HG03064 (cell line): ENCODE data around the gene UQCRC1.
"Not testable (repeated sequence)": the region's sequence is repeated elsewhere in the genome, so short reads cannot be mapped to it uniquely, and the experiment has no call there.

Experiments used
- ATAC-seq: cut with Tn5 transposase; IDR thresholded peaks from one replicate; pipeline ENCODE4 v1.9.1; 2021; ENCODE audit warnings: low read depth; ENCODE audit not compliant: unreplicated experiment

The UQCRC1 gene

DNA sequence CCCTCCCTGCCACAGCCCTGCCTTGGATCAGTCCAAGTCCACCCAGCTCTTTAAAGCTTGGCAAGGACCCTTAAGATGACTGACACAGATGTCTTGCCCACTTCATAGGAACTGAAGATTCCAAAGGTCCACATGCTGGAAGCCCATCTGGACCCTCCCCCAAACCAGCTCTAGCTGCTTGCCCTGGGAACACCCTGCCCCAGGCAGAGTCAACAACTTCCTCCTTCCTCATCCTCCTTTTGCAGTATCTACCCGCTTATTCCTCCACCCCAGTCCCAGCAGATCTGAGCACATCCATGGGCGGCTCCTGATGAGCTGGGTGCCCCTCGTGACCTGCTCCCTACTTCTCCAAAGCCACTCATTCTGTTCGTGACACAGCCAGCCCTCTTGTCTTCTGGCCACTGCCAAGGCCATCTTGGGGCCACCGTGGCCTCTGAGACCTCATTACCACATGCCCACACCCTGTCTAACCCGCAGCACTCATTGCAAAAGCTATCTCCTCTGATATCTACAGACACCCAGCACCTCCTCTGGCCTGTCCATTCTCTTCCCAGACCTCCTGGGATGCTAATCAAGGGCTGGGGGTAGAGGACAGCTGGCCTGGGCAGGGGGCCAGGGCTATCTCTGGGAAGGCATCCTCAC, 50.8 kb downstream of the UQCRC1 start:
- no peak for ATAC-seq

DNA sequence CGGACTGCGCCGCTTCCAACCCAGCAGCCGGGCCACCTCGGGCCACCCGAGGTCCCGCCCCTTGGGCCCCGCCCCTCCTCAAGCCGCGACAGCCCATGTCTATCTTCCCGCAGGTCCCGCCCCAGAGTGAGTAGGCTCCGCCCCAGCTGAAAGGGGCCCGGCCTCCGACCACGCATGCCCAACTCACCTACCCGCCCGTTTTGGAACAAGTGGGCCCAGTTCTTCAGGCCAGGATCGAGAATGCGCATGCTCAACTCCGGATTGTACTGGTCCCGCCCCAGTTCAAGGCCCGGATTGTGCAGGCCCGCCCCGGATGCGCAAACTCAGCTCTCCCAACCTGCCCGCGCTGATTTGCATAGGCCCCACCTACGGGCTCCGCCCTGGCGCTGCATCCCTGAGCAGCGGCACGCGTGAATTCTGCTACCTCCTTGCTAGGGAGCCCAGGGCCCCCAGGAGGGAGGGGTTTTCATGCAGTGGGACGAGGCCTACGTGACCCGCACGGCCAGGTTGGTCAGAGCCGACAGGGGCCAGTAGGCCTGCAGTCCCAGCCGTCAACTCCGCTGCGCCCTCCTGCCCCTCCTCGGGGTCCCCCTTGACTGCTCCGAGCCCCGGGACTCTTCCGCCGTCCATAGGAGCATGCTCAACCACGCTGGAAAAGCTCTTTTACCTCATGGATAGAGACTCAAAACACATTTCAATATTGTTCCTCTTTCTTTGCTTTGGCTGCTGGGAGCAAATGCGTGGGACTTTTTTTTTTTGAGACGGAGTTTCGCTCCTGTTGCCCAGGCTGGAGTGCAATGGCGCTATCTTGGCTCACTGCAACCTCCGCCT, 52.4 kb downstream of the UQCRC1 start, which contains the start of gene PFKFB4:
Gene PFKFB4 (minus strand): TSS at position 8 of the 831 bp plus-strand sequence. CDS start 26 bp downstream, outside the sequence.
- ATAC-seq = peak; percentile 76

DNA sequence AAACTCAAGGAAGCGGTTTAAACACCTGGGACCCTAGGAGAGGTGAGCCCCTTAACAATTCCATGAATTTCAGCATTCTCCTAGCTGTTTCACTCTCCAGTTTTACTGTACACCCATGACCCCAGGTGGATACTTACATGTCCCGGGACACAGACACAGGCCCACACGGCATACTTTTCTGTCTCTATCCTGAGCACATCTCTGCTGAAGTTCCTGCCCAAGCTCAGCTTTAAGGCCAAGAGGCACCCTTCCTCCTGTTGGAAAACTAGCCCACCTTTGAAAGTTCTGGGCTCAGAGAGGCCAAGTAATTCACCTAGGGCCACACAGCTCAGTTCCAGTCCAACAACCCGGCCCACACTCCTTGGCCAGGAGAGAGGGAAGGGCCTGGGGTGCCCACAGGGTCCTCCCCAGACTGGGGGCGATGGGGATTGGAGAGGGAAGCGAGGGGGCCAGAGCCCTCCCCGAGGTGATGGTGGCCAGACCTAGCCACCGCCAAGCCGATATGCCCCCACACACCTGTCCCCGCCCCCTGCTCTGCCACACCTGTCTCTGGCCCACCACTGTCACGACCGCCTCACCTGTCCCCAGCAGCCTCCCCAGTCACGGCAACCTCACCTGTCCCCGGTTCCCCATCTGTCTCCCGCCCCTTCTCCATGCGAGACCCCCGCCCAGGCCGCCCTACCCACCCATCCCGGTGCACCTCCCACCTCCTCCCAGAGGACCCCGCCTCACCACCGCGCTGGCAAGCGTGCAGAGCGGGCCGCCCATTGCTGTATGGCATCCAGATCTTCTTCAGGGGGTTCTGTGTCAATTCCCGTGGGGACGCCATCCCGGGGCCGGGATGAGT, 53.3 kb downstream of the UQCRC1 start:
- no peak for ATAC-seq

DNA sequence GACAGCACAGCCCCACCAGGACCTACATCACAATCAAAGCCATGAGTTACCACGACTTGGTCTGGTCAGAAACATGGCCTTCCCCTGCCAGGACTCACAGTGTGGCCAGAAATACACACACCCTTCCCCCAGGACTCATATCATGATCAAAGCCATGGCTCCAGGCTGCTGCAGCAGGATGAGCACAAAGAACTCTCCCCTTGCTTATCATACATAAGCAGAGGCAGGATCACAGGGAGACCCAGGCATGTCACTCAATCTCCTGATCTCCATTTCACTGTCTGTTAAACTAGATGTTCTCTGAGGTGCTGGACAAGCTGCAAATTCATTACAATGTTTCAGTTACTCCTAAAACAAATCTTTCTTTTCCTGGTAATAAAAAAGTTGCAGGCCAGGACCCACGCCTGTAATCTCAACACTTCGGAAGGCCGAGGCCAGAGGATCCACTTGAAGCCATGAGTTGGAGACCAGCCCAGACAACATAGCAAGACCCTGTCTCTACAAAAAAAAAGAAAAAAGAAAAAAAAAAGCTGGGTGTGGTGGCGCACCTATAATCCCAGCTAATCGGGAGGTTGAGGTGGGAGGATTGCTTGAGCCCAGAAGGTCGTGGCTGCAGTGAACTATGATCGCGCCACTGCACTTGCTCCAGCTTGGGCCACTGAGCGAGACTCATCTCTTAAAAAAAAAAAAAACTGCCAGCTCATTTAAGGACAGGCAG, 54.1 kb downstream of the UQCRC1 start:
- no peak for ATAC-seq

DNA sequence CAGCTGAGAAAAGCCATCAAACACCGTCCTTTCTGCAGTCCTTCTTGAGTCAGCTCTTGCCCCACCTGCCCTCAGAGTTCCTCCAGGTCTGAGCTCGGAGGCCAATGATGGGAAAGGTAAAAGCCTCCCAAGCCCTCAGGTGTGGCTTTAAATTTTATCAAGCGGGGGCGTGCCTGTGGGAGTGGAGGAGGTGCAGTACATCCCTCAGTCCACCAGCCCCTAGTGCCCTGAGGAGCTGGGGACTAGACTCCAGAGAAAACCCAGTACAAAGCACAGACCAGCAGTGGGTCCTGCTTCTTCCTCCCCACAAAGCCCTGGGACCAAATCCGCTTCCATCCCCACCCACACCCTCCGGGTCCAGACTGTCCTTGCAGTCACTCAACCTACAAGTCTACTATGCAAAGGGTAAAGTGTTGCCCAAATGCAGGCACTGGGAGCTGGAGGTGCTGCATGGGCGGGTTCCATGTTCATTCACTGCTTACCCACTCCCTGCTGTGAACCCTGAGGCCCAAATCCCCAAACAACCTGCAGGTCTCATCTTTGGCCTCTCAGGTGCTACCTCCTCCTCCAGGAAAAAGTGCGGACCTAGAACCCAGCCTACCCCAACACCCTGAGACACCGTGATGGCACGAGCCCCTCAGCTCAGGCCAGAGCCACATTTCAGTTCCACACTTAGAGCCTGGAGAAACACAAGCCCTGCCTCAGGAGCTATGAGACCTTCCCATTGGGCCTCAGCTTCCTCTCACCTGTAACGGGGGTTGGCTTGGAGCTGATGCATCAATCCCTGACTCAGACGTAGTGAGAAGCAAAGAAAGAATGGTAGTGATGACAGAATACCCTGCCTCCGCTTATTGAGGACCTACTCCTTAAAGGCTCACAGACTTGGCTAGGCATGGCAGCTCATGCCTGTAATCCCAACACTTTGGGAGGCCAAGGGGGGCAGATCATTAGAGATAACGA, 55.3 kb downstream of the UQCRC1 start:
- no peak for ATAC-seq

DNA sequence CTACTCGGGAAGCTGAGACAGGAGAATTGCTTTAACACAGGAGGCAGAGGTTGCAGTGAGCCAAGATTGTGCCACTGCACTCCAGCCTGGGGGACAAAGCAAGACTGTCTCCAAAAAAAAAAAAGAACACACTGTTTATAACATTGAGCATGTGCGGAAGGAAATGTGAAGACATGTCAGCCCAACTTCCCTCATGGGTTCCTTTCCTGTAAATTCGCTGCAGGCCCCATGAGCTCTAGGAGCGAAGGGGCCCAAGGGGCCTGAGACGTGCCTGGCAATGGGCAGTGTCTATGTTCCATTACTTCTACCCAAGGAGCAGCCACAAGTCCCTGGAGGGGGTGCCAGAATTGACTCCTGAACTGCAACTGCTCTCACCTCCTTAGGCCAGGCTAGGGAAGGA, 56.1 kb downstream of the UQCRC1 start:
- no peak for ATAC-seq

DNA sequence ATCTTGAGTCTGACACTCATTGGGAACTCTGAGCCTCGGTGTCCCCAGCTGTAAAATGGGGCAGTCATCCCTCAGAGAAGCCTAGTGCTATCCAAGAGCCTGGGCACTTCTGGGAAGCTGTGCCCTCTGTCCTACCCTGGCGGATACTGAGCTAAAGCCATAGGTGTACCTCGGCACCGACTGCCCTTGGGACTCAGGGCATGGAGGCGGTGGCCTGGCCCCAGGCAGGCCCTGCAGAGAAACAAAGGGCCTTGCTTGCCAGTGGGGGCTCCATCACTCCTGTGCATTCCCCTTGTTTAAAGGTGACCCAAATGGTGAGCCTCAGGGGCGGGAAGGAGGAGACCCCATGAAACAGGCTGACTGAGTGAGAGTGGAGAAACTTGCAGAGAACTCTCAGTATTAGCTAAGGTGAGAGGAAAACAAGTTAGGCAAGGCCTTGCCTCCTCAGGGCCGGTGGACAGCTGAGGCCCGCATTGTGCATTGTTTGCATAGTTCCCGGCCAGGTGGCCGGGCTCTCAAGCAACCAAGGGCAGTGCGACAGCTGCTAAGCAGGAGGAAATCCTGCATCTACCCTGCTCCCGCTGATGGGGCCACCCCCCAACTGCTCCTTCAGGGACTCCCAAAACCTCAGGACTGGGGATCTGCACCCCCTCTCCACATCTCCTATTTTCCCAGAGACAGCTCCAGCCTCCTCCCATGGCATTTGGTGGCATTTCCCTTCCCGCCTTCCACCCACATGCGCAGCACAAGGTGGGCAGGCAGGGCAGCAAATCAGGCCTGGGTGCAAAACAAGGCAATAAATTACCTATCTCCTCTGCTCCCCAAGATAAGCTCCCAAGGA, 57.1 kb downstream of the UQCRC1 start:
- no peak for ATAC-seq

DNA sequence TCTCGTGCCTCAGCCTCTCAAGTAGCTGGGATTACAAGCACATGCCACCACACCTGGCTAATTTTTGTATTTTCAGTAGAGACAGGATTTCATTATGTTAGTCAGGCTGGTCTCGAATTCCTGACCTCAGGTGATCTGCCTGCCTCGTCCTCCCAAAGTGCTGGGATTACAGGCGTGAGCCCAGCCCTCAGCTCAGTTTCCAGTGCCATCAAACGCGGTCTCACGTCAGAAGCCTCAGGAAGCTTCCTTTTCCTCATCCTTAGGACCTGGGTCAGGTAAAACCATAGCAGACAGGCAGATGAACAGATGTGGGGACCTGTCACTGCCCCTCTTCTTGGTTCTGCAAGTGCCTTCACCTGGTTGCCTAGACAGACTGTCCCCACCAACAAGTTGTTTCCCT, 57.8 kb downstream of the UQCRC1 start:
- ATAC-seq = not testable (repeated sequence)
